Chondrocyte (in vitro differentiated cells): Measurements from ENCODE around the gene APOL3. TPM values are rescaled to one million over a fixed set of nuclear protein-coding genes. Genes with fewer than 3 reads are reported as not detected.
"Not testable (repeated sequence)": the region's sequence is repeated elsewhere in the genome, so short reads cannot be mapped to it uniquely, and the experiment has no call there.

Source experiments
- DNase-seq: peaks from one replicate; pipeline ENCODE4 v3.0.0; 2021; ENCODE audit warnings: mixed read lengths, low spot score
- H3K27ac Mint-ChIP-seq: one replicate; pipeline ENCODE4 v1.8.0; 2021; ENCODE audit warnings: mild to moderate bottlenecking, moderate library complexity, mixed read lengths; ENCODE audit not compliant: unreplicated experiment
- H3K27me3 Mint-ChIP-seq: 2 replicates; pipeline ENCODE4 v1.8.0; 2021; ENCODE audit warnings: low read depth, mixed read lengths
- H3K36me3 Mint-ChIP-seq: 2 replicates; pipeline ENCODE4 v1.8.0; 2021; ENCODE audit warnings: low read depth, mixed read lengths
- H3K4me1 Mint-ChIP-seq: 2 replicates; pipeline ENCODE4 v1.8.0; 2021; ENCODE audit warnings: low read depth, mild to moderate bottlenecking, mixed read lengths
- H3K4me3 Mint-ChIP-seq: one replicate; pipeline ENCODE4 v1.8.0; 2021; ENCODE audit warnings: mild to moderate bottlenecking, moderate library complexity, mixed read lengths; ENCODE audit not compliant: unreplicated experiment
- H3K9me3 Mint-ChIP-seq: 2 replicates; pipeline ENCODE4 v1.8.0; 2021; ENCODE audit warnings: low read depth, mixed read lengths
- CTCF ChIP-seq: fragments of 200-600 bp; sonication (generic); IDR thresholded peaks from 2 replicates; pipeline ENCODE4 v1.5.0; 2021; ENCODE audit warnings: antibody characterized with exemption, mild to moderate bottlenecking, moderate library complexity
- total RNA-seq: library from RNA; stranded (reverse); gene quantifications from 3 replicates; pipeline ENCODE4 v1.2.1, GENCODE V29; 2021

Gene APOL3
- total RNA-seq, 1 donor from 2014 or later: 2.3 TPM

- Mint-ChIP-seq H3K4me1 (peaks cover 12% of the 10 kb centered on the region), H3K27ac (peak overlapping the region; percentile 91), H3K27me3 (peaks cover 8% of the 10 kb centered on the region), H3K4me3 (peak overlapping the region; percentile 66), H3K9me3 (no peaks in the 10 kb centered on the region), H3K36me3 (peaks cover 2% of the 10 kb centered on the region)
- DNase-seq: peak; percentile 97
- TF ChIP-seq CTCF: peak; percentile 97
Measured at GRCh38 chr22:36123673-36124630, 36.6 kb downstream of the APOL3 start.

- H3K36me3 Mint-ChIP-seq, H3K27me3 Mint-ChIP-seq, DNase-seq, H3K4me3 Mint-ChIP-seq, H3K9me3 Mint-ChIP-seq, H3K27ac Mint-ChIP-seq: not testable (repeated sequence)
- H3K4me1 Mint-ChIP-seq: peaks cover 12% of the 10 kb centered on the region
Measured at GRCh38 chr22:36120621-36121351, 39.8 kb downstream of the APOL3 start.

- DNase-seq: no peak
- no peaks in the 10 kb centered on the region for H3K36me3 Mint-ChIP-seq
- H3K4me1 Mint-ChIP-seq: no peaks in the 10 kb centered on the region
- H3K9me3 Mint-ChIP-seq: no peaks in the 10 kb centered on the region
- no peak overlapping the region for H3K4me3 Mint-ChIP-seq
- no peak for TF ChIP-seq CTCF
- H3K27ac Mint-ChIP-seq: no peak overlapping the region
- no peaks in the 10 kb centered on the region for H3K27me3 Mint-ChIP-seq
Measured at GRCh38 chr22:36117053-36117554, 43.5 kb downstream of the APOL3 start.

- Mint-ChIP-seq H3K9me3 (no peaks in the 10 kb centered on the region), H3K4me3 (no peak overlapping the region), H3K27me3 (no peaks in the 10 kb centered on the region)
Measured at GRCh38 chr22:36116127-36116526, 44.4 kb downstream of the APOL3 start.

GRCh38 chr22:36113121-36113520 lies 47.4 kb downstream of the APOL3 start:
- DNase-seq: no peak
- no peak overlapping the region for H3K27ac Mint-ChIP-seq
- no peaks in the 10 kb centered on the region for H3K9me3 Mint-ChIP-seq
- no peak for TF ChIP-seq CTCF
- H3K27me3 Mint-ChIP-seq: no peaks in the 10 kb centered on the region
- H3K36me3 Mint-ChIP-seq: no peaks in the 10 kb centered on the region
- H3K4me1 Mint-ChIP-seq: peaks cover 11% of the 10 kb centered on the region
- H3K4me3 Mint-ChIP-seq: no peak overlapping the region

More at GRCh38 chr22:36116127-36116526, 44.4 kb downstream of the APOL3 start:
- Mint-ChIP-seq H3K27ac (no peak overlapping the region), H3K4me1 (no peaks in the 10 kb centered on the region), H3K36me3 (no peaks in the 10 kb centered on the region)
- no peak for DNase-seq
- TF ChIP-seq CTCF: no peak
